HuH-7 (cell line): ENCODE data around the gene PIK3C2B.
A peak's percentile ranks its signal among the peaks of the same experiment; 100 is the strongest.
"Not testable (repeated sequence)": the region's sequence is repeated elsewhere in the genome, so short reads cannot be mapped to it uniquely, and the experiment has no call there.

ENCODE experiments used
- DNase-seq: peaks from one replicate; pipeline ENCODE4 v3.0.0; 2011; ENCODE audit warnings: low spot score

The PIK3C2B gene

GRCh38 chr1:204506201-204506968 is 11.8 kb upstream of the PIK3C2B start:
- no peak for DNase-seq

- DNase-seq, result no peak
Measured at GRCh38 chr1:204505674-204506200, 11.1 kb upstream of the PIK3C2B start.

- DNase-seq, result no peak
Measured at GRCh38 chr1:204503913-204504519, 9.4 kb upstream of the PIK3C2B start.

DNA sequence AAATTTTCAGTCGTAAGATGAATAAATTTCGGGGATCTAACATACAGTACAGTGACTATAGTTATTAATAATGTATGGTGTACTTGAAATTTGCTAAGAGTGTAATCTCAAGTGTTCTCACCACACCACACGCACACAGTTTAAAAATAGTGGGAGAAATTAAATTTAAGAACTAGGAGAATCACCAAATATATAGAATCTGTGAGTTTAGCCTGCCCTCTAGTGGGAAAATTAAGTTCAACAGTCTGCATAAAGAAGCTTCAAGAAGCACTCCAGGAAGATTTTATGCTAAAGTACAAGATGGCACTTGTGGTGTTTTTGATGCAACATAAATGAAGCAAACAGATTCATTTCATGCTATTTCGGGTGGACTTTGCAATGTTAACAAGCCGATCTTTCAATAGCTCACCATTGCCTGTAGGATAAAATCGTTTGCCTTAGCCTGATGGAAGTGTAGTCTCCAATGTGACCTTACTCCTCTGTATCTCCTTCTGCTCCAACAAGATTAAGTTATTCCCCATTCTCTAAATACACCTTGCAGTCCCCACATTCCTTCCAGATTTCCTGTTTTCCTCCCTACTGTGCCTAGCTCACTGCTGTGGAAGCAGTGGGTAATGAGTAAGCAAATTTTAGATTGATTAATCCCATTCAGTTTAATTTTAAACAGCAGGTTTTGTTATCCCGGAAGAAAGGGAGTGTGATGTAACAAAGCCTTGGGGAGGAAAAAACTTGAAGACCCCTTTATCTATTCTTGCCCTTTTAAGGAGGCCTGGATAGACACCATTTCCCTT is 8.7 kb upstream of the PIK3C2B start:
- DNase-seq, result no peak

DNA sequence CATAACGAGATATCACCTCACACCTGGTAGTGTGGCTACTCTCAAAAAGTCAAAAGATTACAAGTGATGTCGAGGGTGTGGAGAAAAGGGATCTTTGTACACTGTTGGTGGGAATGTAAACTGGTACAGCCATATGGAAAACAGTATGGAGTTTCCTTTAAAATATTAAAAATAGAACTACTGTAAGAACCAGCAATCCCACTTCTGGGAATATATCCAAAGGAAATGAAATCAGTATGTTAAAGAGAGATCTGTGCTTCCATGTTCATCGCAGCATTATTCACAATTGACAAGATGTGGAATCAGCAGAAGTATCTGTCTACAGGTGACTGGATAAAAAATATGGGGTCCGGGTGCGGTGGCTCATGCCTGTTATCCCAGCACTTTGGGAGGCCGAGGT is 7.6 kb upstream of the PIK3C2B start:
- no peak for DNase-seq

DNA sequence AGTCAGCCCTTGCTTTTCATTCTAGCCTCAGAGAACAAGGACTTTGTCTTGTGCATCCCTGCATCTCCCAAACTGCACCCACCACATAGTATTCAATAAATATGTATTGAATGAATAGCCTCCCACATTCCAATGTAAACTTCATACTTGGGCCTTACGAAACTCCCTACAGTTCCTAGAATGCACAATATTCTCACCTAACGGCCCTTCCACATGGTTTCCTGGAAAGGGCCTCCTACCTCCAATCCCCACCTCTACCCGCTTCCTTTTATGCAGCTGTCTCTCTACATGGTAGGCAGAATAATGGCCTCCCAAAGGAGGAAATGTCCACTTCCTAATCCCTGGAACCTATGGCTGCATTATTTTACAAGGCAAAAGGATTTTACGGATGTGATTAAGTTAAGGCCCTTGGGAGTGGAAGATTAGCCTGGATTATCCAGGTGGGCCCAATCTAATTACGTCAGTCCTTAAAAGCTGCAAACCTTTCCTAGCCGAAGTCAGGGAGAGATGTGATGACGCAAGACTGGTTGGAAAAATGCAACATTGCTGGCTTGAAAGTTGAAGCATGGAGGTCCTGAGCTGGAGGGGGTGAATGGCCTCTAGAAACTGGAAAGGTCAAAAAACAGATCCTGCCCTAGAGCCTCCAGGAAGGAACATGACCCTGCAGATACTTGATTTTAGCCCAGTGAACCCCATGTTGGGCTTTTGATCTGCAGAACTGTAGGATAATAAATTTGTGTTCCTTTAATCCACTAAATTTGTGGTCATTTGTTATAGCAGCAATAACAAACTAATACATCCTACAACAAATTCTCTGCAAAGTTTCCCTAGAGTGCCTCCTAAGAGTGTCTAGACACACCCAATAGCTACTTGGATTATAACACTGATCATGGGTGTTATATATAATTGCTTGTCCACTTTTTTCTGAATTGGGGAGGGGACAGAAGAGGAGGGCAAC is 5.2 kb upstream of the PIK3C2B start:
- DNase-seq, result no peak

DNA sequence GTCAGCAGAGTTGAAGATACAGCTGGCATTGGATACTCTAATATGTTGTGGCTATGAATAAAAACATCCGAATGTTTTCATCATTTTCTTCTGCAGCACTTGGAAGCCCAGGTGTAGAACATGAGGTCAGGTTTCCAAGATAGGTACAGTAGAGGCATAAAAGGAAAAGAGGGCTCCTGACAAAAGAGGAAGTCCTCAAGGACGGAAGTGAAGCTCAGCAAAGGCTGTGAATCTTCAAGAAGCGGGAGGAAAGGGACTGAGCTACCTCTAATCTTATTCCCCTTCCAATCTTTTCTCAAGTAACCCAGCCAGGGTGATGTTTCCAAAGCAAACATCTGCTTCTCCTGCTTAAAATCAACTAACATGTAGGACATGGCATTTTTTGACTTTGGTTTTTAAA is 4.4 kb upstream of the PIK3C2B start:
- DNase-seq, result no peak

- DNase-seq, result no peak
Measured at GRCh38 chr1:204495777-204496176, 1.2 kb upstream of the PIK3C2B start.

- no peak for DNase-seq
Measured at GRCh38 chr1:204495078-204495753, 611 bp upstream of the PIK3C2B start.

DNA sequence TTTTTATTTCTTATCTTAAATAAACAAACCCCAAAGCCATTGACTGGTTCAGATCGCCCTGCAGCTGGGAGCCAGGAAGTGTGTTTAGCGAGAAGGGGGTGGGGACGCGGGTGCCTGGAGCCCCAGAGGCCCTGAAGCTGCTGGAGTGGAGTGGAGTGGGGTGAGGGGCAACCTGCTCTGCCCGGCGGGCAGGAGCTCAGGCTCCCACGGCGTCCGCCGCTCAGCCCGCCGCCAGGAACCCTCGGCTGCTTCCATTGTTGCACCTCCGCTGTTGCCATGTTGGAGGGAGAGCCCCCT is 673 bp downstream of the PIK3C2B start:
- DNase-seq, result peak; percentile 81

DNA sequence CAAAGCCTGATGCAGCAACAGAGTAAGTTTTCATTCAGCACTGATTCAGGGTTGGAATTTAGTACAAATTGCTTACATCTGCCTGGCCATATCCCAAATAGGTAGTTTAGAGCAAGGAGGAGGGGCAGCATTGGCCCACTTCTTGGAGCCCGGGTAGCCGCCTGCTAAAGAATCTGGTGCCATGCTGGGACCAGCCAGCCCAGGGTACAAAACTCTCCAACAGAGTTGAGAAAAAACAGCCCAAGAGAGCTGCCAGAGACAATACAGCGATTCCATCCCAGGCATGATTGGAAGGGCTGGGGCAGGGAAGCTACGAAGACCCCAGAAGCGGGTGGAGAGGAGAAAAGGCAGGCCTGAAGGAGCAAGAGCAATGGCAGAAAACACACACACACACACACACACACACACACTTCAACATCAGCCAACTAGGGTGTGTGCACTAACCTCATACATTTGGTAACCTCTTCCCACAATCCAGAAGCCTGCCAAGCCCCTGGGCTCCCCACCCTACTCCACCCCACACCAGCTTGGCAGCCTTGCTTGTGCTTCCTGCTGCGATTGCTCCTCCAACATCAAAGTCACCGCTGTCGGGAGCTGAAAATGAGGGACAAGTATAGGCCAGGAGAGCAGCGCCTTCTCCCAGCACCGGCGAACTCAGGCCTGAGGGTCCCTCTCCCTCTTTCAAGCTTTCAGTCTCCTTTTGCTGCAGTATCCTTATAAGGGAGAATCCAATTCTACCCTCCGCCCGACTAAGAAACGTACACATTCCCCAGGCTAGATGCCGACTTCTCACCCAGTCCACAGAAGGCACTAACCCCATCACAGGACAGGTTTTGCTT is 1.2 kb downstream of the PIK3C2B start:
- peak; percentile 39 for DNase-seq

GRCh38 chr1:204491655-204492054 is 3.0 kb downstream of the PIK3C2B start:
- no peak for DNase-seq

GRCh38 chr1:204487256-204487615 is 7.4 kb downstream of the PIK3C2B start:
- DNase-seq, result no peak

GRCh38 chr1:204486513-204487255 is 7.9 kb downstream of the PIK3C2B start:
- DNase-seq, result not testable (repeated sequence)

GRCh38 chr1:204483791-204484190 is 10.8 kb downstream of the PIK3C2B start:
- DNase-seq, result peak; percentile 34

- DNase-seq, result no peak
Measured at GRCh38 chr1:204480515-204480914, 14.1 kb downstream of the PIK3C2B start.

DNA sequence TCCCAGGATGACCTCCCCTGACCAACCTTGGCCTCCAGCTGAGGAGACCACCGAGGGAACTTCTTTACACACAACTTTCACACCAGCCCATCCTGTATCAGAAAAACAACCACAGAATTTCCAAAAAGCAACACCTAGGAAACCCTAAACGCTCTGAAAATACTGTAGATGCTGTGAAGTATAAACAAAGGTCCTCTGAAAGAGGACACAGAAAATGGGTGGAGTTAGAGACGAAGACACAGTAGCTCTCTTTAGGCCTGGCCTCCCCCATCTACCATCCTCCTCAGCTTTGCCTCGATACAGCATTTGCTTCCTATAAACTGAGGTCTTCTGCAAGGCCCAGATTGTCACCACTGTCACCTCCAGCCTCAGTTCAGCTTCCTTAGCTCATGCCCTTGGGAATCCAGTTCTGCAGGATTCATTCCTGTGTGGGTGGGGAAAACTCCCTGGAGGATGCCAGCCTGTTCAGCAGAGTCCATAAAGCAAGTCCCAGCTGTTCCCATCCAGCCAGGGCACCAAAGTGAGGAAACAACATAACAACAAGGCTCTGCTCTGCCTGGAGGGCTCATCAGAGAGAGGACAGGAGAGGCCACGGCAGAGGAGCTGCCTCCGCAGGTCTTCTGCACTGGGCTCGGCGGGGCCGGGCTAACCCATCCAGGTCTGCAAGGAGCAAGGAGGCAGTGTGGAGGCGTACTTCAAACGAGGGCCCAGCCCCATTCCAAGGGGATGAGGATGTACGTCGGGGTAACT is 15.0 kb downstream of the PIK3C2B start:
- DNase-seq, result no peak

GRCh38 chr1:204478921-204479320 is 15.7 kb downstream of the PIK3C2B start:
- no peak for DNase-seq
